HG03342 (cell line): ENCODE data around the gene SEMA4G.

Source experiments
- ATAC-seq: cut with Tn5 transposase; IDR thresholded peaks from one replicate; pipeline ENCODE4 v1.9.1; 2021; ENCODE audit warnings: mild to moderate bottlenecking, moderate library complexity; ENCODE audit not compliant: unreplicated experiment

Gene SEMA4G

DNA sequence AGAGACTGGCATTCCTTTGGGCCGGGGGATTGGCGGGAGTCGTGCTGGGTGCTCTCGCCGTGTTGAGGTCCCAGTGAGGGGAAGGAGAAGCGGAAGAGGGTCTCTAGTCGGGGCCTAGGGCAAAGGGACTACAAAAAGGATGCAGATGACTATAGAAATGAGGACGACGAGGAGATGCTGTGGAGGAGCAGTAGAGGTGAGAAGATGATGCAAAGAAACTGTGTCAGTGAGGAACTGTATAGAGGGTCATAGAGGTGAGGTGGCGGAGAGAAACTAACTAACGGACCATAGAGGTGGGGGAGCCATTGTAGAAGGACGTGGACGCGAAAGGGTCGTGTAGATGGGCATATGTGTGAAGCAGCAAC, 18.4 kb downstream of the SEMA4G start:
- no peak for ATAC-seq

DNA sequence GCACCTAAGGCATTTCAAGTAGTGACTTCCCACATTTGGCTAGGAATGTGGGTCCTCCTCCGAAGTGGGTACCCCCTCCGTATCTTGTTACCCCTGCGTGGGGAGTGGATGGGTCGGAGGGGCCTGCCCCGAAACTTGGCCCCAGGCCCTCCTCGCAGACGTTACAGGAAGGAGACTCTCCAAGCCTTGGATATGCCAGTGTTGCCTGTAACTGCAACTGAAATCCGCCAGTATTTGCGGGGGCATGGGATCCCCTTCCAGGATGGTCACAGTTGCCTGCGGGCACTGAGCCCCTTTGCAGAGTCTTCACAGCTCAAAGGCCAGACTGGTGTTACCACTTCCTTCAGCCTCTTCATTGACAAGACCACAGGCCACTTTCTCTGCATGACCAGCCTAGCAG, 18.9 kb downstream of the SEMA4G start:
- no peak for ATAC-seq

DNA sequence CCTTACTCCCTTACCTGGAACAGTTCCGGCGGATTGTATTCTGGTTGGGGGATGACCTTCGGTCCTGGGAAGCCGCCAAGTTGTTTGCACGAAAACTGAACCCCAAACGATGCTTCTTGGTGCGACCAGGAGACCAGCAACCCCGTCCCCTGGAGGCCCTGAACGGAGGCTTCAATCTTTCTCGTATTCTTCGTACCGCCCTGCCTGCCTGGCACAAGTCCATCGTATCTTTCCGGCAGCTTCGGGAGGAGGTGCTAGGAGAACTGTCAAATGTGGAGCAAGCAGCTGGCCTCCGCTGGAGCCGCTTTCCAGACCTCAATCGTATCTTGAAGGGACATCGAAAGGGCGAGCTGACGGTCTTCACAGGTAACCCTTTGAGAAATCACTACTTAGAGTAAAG, 19.8 kb downstream of the SEMA4G start:
- ATAC-seq = no peak

DNA sequence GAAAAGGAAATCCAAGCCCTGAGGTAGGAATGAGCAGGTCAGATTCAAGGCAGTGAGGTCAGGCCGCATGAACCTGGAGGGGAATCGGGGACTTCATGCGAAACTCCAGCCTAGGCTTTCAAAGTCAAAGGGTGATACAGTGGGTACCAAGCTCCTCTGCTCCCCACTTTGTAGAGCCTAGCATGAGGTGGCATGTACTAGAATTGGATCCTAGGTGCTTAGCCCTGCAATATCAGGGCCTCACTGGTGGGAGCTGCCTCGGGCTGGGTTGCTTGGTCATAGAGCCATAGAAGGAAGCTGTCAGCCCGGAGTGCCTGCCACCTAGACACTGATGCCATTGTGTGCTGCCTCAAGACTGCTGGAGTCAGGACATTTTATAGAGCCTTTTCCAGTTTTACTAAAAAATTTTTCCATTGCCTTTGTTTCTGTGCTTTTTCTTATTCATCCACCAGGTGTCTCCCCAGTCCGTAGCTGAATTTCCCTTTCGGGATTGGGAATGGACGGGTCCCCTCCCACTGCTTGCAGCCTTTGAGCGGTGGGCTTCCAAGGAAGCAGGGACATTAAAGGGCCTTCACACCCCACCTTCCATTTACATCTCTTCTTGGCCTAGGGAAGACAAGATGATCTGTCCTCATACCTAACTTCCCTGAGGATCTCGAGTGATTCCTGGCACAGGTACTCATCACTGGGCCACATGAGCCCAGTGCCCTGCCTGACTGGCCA, 24.8 kb downstream of the SEMA4G start:
- no peak for ATAC-seq

DNA sequence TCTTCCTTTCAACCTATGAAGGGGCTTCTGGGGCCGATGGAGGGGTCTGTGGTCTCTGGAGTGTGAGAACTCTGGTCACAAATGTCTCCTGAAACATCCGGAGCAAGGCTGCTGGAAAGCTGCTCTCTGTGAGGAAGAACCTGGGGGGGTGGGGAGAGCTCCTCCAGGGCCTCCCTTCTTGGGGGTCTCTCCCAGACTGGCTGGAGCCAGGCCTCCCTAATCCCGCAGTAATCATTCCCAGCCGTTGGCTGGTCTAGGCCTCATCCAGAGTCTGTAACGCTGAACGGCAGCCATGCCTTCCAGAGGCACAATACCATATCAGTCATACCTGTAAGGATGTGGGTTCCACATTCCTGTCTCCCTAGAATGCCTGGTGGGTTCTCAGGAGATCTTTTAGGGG, 25.9 kb downstream of the SEMA4G start:
- no peak for ATAC-seq

DNA sequence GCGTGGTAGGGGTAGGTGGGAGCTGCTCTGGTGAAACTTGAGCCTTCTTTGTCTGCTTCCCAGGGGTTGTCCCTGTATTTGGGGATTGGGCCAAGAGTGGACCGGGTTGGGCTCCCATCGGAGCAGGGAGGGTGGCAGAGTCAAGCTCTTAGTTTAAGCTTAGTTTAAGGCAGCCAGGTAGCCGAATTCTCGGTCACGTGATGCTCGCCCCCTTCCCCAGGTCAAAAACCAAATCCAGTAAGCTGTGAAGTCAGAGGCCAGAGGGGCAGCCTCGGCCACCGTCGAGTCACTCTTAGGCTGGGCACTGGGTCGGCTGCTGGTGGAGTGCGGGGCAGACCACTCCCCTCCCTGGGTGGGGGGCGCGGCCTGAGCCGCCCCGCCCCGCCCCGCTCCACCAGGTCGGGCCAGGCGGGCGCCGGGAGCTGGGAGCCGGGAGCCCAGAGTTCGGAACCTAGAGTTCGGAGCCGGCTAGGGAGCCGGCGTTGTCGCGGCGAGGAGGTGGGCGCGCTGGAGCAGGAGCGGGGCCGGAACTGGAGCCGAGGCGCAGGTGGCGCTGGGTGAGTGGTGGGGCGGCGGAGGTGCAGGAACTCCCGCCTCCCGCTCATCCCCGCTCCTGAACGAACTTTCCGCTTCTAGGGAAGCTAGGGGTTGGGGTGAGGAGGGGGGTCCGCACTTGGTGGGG, 27.5 kb downstream of the SEMA4G start:
- no peak for ATAC-seq

DNA sequence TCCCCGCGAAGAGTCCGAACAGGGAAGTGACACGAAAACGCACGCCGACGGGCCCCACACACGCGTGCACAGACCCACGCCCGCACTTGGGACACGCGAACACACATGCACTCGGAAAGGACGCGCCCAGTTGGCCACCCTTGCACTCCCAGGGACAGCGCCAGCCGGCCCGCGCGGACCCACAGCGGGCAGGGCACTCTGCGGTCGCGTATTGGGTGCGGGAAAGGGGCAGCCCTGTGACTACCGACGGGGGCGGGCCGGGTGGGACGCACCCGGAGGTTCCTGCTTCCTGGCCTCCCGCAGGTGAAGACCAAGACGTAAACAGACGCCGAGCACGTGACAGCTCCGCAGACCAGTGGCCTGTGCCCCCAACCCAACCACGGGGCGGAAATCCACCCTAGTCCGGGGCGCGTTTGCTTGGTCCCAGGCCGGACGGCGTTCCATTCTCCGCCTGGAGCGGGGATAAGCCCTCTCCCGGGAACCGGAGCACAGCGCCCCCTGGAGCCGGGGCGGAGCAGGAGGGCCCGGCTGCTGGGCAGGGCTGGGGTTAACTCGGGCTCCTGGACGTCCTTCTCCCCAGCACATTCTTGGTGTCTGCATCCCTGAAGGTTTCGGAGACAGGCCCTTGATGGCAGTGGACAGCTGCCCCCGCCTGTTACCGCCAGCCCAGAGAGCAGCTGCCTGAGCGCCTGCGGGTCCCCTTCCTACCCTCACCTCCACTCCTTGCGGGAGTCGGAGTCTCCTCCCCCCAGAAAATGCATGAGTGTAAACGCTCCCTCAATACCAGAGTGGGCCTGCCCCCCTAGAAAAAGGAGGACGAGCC, 28.3 kb downstream of the SEMA4G start:
- ATAC-seq = no peak

DNA sequence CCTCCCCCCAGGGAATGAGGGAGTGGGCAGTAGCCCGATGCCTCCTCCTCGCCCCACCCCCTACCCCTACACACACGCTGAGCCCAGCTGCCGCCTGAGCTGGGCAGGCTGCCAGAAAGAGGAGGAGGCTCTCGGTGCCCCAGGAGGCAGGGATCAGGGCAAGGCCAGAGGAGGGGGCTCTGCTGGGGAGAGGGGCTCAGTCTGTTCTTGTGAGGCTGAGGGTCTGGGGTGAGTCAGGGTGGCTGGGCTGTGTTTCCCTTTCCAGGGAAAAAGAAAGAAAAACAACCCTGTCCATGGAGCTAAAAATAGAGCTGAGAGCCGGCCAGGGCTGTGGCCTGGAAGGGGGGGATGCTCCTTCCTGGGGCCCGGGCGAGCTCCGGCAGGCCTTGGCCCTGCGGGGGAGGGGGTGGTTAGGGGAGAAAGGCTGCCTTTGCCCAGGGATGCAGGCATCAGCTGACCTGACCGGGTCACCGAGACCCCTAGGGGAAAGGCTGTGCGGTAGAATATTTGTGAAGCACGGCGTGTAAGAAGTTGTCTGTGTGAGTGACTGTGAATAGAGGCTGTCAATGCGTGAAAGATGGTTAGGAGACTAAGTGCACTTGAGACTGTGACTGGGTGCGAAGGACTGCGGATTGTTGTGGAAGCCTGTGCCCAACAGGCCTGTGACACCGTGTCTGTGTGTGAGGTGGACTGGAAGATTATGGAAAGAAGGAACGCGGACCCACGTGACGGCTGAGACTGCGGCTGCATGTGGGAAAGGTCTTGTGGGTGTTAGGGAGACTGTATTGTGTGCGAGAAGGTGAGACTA, 29.1 kb downstream of the SEMA4G start:
- no peak for ATAC-seq

DNA sequence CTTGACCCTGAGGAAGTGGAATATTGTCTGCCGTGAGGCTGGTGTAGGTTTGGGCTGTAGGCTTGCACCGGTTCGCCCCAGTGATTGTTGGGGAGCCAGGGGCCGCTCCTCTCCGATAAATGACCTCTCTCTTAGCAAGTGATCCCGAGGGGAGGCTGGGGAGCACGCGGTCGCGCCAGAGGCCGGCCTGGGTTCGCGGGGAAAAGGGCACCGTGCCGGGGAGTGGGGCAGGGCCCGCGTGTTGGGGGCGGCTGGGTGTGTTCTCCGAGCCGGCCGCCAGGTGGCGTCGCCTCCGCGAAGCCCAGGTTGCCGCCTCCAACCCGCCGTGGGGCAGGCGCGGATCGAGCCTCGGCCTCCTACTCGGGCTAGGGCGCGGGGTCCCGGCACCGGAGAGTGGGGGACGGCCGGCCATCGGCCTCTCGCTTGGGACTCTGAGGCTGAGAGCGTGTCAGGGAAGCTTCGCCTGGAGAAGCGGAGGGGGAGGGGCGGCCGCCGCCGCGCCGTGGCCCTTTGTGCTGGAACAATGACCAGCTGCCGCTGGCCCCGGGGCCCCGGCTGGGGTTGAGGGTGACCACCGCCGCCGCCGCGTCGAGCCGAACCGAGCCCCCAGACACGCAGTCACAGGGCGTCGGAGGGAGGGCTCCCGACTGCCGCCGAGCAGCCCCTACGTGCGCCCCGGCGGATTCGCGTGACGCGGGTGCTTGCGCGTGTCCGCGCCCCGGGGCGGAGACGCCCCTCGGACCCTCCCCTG, 29.9 kb downstream of the SEMA4G start:
- peak; percentile 51 for ATAC-seq

DNA sequence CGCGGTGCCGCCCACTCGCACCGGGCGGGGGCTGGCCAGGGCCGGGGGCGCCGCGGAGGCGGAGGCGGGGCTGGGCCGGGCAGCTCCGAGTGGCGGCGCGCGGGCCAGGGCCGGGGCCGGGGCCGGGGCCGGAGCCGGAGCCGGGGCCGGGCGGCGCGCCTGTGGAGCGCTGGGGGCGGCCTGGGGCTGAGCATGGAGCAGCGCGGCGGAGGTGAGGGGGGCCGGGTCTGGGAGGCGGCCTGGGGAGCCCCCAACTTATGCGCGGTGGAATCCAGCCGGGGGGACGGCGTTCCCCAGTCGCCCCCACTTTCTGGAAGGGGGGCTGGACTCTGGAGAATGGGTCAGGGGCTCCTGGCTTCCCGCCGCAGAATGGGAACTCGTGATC, 30.4 kb downstream of the SEMA4G start, which contains the start of gene LZTS2:
TSS of gene LZTS2 (plus strand) at position 67 of the 385 bp plus-strand sequence. CDS start 2,731 bp downstream, outside the sequence.
- no peak for ATAC-seq

DNA sequence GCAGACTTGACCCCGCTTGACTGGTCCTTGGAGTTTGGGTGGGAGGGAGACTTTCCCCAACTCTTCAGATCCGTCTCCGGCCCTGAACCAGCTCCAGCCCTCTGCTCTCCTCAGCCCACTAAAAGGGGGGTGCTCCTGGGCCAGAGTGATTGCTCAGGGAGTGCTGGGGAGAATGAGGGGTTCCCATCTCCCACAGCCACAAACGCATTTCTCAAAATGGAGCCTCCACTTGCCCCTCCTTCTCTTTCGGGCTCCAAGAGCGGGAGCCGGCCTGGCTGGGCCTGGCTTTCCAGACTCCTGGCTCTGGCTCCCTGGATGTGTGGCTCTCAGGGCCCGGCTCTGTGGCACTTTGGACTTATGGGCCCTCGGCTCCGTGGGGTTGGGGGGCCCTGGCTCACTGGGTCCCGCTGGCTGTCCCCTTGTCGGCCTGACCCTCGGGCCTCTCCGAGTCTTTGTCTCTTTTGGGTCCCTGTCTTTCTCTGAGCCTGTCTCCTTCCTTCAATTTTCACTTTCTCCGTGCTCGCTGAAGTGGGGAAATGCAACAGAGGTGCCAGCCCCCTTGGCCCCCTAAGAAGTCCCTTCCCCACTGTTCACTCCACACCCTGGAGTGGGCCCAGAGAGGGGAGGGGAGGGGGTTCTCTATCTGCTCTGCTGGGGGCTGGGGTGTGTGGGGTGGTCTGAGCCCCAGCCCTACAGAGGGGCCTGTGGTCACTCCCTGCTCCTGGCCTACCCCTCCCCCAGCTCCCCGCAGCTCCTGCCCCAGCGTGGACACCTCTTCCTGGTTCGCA, 31.0 kb downstream of the SEMA4G start:
- no peak for ATAC-seq

DNA sequence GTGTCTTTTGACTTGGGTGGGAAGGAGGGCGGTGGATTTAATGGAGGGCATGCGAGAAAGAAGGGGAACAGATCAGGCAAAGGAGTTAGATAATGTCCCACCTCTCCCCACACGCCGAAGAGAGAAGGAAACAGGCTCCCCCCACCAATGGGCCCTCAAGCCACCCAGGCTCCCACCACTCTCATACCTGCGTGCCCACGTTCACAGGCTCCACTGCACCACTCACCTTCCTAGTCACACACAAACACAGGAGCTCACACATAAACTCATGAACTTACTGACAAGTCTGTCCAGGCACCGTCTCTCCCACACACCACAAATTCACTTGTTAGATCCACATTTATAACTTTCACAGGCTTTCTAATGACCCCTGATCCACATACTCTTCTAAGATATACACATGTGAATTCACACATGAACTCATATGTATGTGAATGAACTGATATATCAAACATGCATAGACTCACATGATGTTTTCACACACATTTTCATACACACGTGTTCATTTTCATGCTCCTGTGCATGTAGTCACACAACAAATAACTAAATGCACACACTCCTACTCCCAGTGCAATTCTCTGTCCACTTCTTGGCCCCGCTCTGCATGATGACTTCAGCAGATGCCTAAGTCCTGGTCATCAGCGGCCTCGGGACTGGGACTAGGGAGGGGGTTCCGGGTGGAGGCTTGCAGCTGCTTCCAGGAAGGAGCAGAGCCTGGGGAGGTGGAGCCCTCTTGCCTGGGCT, 31.8 kb downstream of the SEMA4G start:
- ATAC-seq = no peak

DNA sequence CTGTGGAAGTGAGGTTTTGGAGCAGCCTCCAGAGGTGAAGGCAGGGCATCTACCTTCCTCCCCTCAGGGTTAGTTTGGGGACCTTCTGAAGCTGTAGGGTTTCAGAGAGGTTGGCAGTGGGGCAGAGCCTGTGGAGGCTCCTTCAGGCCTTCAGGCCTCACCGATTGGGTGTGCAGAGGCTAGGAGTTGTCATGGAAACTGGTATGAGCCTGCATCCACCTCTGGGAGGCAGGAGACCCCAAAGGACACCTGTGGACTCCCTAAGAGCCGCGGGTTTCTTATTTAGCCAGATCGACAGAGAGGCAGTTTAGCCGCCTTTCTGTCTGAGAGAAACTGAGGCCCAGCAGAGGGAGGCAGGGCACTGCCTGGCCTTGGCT, 32.3 kb downstream of the SEMA4G start:
- no peak for ATAC-seq

DNA sequence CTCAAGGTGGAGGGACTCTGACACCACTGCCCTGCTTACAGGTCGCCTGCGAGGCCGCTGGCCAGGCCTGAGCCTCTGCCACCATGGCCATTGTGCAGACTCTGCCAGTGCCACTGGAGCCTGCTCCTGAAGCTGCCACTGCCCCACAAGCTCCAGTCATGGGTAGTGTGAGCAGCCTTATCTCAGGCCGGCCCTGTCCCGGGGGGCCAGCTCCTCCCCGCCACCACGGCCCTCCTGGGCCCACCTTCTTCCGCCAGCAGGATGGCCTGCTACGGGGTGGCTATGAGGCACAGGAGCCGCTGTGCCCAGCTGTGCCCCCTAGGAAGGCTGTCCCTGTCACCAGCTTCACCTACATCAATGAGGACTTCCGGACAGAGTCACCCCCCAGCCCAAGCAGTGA, 33.2 kb downstream of the SEMA4G start:
- no peak for ATAC-seq

DNA sequence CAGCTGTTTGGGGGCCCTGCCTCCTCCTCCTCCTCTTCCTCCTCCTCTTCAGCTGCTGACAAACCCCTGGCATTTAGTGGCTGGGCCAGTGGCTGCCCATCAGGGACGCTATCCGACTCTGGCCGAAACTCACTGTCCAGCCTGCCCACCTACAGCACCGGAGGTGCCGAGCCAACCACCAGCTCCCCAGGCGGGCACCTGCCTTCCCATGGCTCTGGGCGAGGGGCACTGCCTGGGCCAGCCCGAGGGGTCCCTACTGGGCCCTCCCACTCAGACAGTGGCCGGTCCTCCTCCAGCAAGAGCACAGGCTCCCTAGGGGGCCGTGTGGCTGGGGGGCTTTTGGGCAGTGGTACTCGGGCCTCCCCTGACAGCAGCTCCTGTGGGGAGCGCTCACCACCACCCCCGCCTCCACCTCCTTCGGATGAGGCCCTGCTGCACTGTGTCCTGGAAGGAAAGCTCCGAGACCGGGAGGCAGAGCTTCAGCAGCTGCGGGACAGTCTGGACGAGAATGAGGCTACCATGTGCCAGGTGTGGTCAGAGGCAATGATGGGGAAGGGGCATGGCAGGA, 34.4 kb downstream of the SEMA4G start:
- no peak for ATAC-seq

DNA sequence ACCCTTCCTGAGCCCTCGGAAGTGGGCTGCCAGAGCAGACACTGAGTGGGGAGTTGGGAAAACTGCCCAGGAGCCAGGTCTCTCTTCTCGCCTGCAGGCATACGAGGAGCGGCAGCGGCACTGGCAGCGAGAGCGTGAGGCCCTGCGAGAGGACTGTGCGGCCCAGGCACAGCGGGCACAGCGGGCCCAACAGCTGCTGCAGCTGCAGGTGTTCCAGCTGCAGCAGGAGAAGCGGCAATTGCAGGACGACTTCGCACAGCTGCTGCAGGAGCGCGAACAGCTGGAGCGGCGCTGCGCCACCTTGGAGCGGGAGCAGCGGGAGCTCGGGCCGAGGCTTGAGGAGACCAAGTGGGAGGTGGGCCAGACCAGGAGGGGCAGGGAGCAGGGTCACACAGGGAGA, 36.1 kb downstream of the SEMA4G start:
- no peak for ATAC-seq

DNA sequence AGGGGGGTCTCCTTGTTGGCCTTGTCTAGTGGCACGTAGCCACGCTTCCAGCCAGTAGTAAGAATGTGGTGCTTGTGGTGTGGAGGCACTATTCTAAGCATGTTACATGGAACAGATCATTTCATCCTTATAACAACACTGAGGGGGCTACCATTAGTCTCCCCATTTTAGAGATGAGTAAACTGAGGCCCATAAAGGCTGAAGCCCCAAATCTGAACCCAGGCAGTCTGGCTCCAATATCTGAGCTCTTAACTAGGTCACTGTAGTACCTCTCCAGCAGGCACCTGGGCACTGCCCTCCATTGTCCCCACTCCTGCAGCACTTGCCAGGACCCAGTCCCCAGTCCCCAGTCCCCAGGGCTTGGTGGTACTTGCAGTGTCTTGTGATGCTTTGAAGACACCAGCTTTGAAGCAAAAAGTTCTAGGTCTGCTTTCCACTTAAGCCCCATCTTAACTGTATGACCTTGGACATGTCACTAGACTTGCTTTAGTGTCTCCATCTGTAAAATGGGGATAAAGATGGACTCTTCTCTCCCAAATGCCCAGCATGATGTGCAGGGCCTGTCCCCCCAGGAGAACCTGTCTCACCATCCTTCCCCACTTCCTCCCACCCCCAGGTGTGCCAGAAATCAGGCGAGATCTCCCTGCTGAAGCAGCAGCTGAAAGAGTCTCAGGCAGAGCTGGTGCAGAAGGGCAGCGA, 36.7 kb downstream of the SEMA4G start:
- ATAC-seq = no peak

DNA sequence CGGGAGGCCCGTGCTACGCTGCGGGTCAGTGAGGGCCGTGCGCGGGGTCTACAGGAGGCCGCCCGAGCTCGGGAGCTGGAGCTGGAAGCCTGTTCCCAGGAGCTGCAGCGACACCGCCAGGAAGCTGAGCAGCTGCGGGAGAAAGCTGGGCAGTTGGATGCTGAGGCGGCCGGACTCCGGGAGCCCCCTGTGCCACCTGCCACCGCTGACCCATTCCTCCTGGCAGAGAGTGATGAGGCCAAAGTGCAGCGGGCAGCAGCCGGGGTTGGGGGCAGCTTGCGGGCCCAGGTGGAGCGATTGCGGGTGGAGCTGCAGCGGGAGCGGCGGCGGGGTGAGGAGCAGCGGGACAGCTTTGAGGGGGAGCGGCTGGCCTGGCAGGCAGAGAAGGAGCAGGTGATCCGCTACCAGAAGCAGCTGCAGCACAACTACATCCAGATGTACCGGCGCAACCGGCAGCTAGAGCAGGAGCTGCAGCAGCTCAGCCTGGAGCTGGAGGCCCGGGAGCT, 37.3 kb downstream of the SEMA4G start:
- no peak for ATAC-seq
